GM12872 (cell line): ENCODE measurements around the gene NRCAM.

Experiments
- TF ChIP-seq, protein P1 (sequence below): IDR thresholded peaks from 3 replicates; pipeline ENCODE4 v1.5.1; 2011; ENCODE audit warnings: low read depth, mild to moderate bottlenecking, low read length, moderate library complexity; ENCODE audit not compliant: insufficient read depth

Gene NRCAM

DNA sequence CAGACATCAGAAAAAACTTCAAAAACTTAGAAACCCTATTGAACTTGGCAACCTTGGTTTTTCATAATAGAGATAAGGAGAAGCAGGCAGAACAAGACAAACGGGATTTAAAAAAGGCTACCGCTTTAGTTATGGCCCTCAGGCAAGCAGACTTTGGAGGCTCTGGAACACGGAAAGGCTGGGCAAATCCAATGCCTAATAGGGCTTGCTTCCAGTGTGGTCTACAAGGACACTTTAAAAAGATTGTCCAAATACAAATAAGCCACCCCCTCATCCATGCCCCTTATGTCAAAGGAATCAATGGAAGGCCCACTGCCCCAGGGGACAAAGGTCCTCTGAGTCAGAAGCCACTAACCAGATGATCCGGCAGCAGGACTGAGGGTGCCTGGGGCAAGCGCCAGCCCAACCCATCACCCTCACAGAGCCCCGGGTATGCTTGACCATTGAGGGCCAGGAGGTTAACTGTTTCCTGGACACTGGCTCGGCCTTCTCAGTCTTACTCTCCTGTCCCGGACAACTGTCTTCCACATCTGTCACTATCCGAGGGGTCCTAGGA, 115.3 kb downstream of the NRCAM start:
- TF ChIP-seq, protein P1, sequence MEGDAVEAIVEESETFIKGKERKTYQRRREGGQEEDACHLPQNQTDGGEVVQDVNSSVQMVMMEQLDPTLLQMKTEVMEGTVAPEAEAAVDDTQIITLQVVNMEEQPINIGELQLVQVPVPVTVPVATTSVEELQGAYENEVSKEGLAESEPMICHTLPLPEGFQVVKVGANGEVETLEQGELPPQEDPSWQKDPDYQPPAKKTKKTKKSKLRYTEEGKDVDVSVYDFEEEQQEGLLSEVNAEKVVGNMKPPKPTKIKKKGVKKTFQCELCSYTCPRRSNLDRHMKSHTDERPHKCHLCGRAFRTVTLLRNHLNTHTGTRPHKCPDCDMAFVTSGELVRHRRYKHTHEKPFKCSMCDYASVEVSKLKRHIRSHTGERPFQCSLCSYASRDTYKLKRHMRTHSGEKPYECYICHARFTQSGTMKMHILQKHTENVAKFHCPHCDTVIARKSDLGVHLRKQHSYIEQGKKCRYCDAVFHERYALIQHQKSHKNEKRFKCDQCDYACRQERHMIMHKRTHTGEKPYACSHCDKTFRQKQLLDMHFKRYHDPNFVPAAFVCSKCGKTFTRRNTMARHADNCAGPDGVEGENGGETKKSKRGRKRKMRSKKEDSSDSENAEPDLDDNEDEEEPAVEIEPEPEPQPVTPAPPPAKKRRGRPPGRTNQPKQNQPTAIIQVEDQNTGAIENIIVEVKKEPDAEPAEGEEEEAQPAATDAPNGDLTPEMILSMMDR, result no peak

DNA sequence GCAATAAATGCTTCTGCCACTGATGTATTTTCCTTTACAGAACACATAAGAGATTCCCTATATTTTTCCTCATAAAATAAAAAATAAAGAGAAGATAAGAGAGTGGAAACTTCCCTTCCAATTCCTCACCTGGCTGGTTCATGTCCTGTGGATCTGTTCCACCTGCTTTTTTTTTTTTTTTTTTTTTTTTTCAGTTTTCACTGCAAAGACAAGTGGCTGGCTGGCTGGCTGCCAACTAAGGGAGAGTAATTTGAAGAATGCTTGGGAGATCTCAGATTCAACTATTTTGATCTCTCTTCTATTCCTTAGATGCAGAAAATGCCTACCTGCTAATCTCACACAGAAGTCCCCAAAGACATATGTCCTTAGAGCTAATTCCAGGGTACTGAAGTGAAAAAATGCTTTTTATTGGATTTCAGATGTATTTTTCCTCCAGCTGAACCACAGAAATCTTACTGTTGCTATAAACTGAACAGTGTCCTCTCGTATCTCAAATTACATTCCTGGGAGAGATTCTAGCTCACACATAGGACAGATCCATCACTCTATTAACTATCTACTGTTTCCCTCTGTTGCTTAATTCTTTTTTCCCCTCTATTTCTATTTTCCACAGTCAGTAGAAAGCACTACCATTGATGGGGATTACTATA, 120.8 kb downstream of the NRCAM start:
- TF ChIP-seq, protein P1, result no peak

DNA sequence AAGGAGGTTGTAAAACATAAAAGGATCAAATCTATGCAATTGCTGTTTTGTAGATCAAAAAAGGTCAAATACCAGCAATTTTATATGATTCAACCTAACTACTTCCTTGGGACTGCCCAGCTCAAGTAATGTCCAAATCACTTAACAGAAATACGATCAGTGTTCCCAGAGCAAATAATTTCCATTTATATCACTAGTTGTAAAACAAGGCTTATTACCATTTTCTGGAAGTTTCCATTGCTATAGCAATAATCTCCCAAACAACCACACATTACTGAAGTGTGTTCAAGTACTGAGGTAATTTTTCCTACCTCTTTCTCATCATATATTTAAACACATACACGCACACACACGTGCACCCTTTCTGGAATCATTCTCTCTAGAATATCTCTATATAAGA, 123.3 kb downstream of the NRCAM start:
- TF ChIP-seq, protein P1, result no peak

DNA sequence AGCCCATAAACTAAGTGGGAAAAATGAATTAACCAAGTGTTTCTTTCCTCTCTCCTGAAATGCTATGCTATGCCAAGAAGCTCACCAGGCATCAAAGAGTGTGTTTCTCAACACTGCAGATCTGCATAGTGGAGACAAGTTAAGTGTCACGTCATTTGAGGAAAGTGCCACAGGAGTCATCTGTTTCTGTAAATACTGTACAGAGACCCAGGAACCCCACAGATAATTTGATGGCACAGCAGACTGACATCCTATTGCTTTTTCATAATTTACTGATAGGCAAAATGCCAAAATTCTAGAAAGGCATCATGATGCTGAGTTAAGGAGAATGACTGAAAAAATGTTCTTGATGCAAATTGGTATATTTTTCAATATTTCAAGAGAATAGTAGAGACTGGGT, 124.3 kb downstream of the NRCAM start:
- TF ChIP-seq, protein P1, result no peak

DNA sequence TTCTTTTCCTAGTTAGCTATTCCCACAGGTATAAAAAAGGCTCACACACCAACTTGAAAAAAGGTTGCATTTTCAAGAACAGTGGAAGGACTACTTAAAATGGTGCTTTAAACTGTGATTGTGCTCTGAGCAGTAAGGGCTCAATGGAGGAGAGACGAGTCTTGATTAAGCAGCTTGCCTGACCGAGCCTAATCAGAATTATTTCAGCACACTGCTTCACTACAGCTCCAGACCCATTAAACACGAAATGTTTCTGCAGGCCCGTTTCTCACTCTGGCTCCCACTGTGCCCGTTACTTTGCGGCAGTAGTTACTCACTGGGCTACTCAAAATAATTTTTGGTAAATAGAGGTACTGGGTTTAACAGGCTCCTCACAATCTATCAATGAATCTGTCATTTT, 126.0 kb downstream of the NRCAM start:
- TF ChIP-seq, protein P1, result no peak

DNA sequence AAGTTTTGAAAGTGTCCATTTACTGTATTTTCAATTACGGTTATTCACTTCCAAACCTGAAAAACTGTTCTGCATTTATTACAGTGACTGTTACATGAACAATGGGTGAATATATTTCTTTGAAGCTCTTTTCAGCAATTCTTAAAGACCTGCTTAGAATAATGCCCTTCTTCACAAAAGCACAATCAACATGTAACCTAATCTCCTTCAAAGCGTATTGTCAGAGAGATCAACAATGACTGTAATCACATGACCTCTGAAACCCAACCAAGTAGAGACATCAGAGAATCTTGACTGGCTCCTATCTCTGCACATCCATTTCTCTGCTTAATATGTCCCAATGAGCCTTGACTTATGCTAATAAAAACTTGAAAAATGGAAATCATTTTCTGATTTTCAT, 126.7 kb downstream of the NRCAM start:
- TF ChIP-seq, protein P1, result no peak

DNA sequence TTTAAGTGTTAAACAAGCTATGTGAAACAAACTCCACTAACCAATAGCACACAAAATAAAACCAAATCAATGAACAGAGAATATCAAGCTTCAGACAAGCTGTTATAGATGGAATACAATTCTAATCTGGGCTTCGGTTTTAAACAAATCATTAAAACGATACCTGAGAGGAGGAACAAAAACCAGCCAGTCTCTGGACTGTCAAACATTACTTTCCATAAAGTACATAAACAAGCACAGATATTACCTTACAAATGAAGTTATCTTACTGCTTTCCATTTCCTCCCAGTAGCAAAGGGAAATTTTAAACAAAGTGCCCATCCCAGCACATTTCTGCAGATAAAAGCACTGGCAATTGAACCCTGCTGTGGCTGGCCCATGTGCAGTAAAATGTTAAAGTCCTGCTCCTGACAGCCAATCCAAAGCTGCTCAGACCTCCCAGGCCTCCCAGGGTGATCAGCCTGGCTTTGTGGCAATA, 128.0 kb downstream of the NRCAM start:
- TF ChIP-seq, protein P1, result no peak
